Hypothalamus (tissue), 51 donors: ENCODE results near the gene BEX3.
"Not testable (repeated sequence)": the region's sequence is repeated elsewhere in the genome, so short reads cannot be mapped to it uniquely, and the experiment has no call there.

ENCODE experiments used
- DNase-seq, 51 donors: peaks; one replicate each; lab custom pipeline; 2025; lab: John Stamatoyannopoulos, UW

The BEX3 gene

GRCh38 chrX:103376118-103376978 is at the start of gene BEX3:
TSS of gene BEX3 (plus strand) at chrX:103376538. CDS start at chrX:103377522, 984 bp downstream.
- peak in 50 of 51 donors; percentile 0 to 74 (median 39) for DNase-seq

- DNase-seq: peak in 46 of 51 donors; percentile 0 to 79 (median 40)
These were observed 46.3 kb upstream of the BEX3 start, which contains the start of gene TCEAL7 for GRCh38 chrX:103329991-103330390. TSS of gene TCEAL7 (plus strand) at chrX:103330239. CDS start at chrX:103331404, 1,165 bp downstream.

- DNase-seq: peak in 15 of 51 donors; percentile 0 to 50 (median 3)
These were observed 45.6 kb upstream of the BEX3 start for GRCh38 chrX:103330681-103331288.

- peak in 17 of 51 donors; percentile 0 to 35 (median 3) for DNase-seq
These were observed 37.7 kb upstream of the BEX3 start for GRCh38 chrX:103338663-103339062.

GRCh38 chrX:103343105-103343504 is 33.2 kb upstream of the BEX3 start:
- peak in 10 of 51 donors; percentile 1 to 26 (median 7) for DNase-seq

- DNase-seq: no peak
These were observed 31.7 kb upstream of the BEX3 start for GRCh38 chrX:103344606-103345005.

- DNase-seq: no peak
These were observed 28.5 kb upstream of the BEX3 start for GRCh38 chrX:103347682-103348397.

- peak in 49 of 51 donors; percentile 1 to 59 (median 25) for DNase-seq
These were observed 20.1 kb upstream of the BEX3 start, which contains the start of gene TCEAL9 for GRCh38 chrX:103356130-103356798. TSS of gene TCEAL9 (plus strand) at chrX:103356506. CDS start at chrX:103357685, 1,179 bp downstream.

GRCh38 chrX:103356858-103357257 is 19.5 kb upstream of the BEX3 start:
- peak in 20 of 51 donors; percentile 0 to 33 (median 4) for DNase-seq

GRCh38 chrX:103357871-103358270 is 18.5 kb upstream of the BEX3 start:
- no peak for DNase-seq

- not testable (repeated sequence) for DNase-seq
These were observed 16.7 kb upstream of the BEX3 start for GRCh38 chrX:103359605-103360004.

- no peak for DNase-seq
These were observed 16.2 kb upstream of the BEX3 start for GRCh38 chrX:103360092-103360491.

- DNase-seq: no peak
These were observed 15.4 kb upstream of the BEX3 start for GRCh38 chrX:103360916-103361315.

- DNase-seq: no peak
These were observed 14.5 kb upstream of the BEX3 start for GRCh38 chrX:103361798-103362197.

GRCh38 chrX:103362474-103362873 is 13.9 kb upstream of the BEX3 start:
- no peak for DNase-seq

- no peak for DNase-seq
These were observed 13.3 kb upstream of the BEX3 start for GRCh38 chrX:103363046-103363445.

- DNase-seq: no peak
These were observed 8.8 kb upstream of the BEX3 start for GRCh38 chrX:103367502-103367901.

GRCh38 chrX:103369479-103369878 is 6.9 kb upstream of the BEX3 start:
- no peak for DNase-seq

GRCh38 chrX:103372886-103373285 is 3.5 kb upstream of the BEX3 start:
- DNase-seq: no peak

- no peak for DNase-seq
These were observed 2.8 kb upstream of the BEX3 start for GRCh38 chrX:103373581-103373980.
